Measurements from ENCODE around the gene HNF1A. TPM values are rescaled to one million over a fixed set of nuclear protein-coding genes. Genes with fewer than 3 reads are reported as not detected.

Gene HNF1A
- total RNA-seq, 6 experiments from 2014 or later: not detected

DNA sequence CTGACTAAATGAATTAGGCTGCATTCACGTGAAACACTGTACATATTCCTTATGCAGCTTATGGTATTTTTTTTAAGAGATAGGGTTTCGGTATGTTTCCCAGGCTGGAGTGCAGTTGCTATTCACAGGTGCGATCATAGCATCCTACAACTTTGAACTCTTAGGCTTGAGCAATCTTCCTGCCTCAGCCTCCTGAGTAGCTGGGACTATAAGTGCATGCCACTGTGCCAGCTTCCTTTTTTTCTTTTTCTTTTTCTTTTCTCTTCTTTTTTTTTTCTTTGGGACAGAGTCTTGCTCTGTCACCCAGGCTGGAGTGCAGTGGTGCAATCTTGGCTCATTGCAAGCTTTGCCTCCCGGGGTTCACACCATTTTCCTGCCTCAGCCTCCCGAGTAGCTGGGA, 38.3 kb upstream of the HNF1A start:
- Mint-ChIP-seq H3K36me3 (ENCODE audit: low read depth) (no peaks in the 10 kb centered on the region), H3K4me1 (ENCODE audit: low read depth) (no peaks in the 10 kb centered on the region), H3K27ac (no peak overlapping the region), H3K9me3 (no peaks in the 10 kb centered on the region), H3K4me3 (no peak overlapping the region), H3K27me3 (ENCODE audit: insufficient read depth) (peaks cover 10% of the 10 kb centered on the region)
- TF ChIP-seq, protein P1, sequence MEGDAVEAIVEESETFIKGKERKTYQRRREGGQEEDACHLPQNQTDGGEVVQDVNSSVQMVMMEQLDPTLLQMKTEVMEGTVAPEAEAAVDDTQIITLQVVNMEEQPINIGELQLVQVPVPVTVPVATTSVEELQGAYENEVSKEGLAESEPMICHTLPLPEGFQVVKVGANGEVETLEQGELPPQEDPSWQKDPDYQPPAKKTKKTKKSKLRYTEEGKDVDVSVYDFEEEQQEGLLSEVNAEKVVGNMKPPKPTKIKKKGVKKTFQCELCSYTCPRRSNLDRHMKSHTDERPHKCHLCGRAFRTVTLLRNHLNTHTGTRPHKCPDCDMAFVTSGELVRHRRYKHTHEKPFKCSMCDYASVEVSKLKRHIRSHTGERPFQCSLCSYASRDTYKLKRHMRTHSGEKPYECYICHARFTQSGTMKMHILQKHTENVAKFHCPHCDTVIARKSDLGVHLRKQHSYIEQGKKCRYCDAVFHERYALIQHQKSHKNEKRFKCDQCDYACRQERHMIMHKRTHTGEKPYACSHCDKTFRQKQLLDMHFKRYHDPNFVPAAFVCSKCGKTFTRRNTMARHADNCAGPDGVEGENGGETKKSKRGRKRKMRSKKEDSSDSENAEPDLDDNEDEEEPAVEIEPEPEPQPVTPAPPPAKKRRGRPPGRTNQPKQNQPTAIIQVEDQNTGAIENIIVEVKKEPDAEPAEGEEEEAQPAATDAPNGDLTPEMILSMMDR (IDR thresholded peaks at IDR 0.05): no peak
- no peak for DNase-seq

DNA sequence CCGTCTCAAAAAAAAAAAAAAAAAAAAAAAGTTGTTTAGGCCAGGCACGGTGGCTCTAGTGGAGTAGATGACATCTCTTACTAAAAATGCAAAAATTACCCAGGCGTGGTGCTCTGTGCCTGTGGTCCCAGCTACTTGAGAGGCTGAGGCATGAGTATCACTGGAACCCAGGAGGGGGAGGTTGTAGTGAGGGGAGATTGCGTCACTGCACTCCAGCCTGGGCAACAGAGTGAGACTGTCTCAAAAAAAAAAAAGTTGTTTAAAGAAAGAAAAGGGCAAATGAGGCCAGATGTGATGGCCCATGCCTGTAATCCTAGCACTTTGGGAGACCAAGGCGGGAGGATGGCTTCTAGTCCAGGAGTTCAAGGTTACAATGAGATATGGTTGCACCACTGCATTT, 37.5 kb upstream of the HNF1A start:
- DNase-seq: peak; percentile 23
- TF ChIP-seq, protein P1 (IDR thresholded peaks at IDR 0.05): no peak
- Mint-ChIP-seq H3K4me3 (no peak overlapping the region), H3K9me3 (no peaks in the 10 kb centered on the region), H3K36me3 (ENCODE audit: low read depth) (no peaks in the 10 kb centered on the region), H3K27me3 (ENCODE audit: insufficient read depth) (peaks cover 6% of the 10 kb centered on the region), H3K27ac (no peak overlapping the region), H3K4me1 (ENCODE audit: low read depth) (no peaks in the 10 kb centered on the region)

DNA sequence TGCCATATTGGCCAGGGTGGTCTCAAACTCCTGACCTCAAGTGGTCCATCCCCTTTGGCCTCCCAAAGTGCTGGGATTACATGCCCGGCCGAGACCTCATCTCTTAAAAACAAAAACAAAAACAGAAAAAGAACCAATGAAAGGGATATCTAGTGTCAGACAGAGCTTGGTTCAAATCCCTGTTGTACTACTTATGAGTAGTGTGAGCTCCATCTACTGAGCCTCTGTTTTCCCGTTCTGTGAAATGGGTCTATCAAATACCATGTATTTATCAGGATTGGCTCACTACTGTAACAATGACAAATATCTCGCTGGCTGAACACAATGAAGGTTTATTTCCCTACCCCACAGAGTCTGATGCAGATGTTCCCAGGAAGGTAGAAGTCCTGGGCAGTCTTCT, 36.9 kb upstream of the HNF1A start:
- H3K9me3 Mint-ChIP-seq: no peaks in the 10 kb centered on the region
- H3K4me1 Mint-ChIP-seq (ENCODE audit: low read depth): no peaks in the 10 kb centered on the region
- H3K27me3 Mint-ChIP-seq (ENCODE audit: insufficient read depth): peaks cover 4% of the 10 kb centered on the region; the same call in 1 of the 2 replicates
- H3K27ac Mint-ChIP-seq: no peak overlapping the region
- TF ChIP-seq, protein P1 (IDR thresholded peaks at IDR 0.05): no peak
- H3K36me3 Mint-ChIP-seq (ENCODE audit: low read depth): no peaks in the 10 kb centered on the region
- H3K4me3 Mint-ChIP-seq: no peak overlapping the region
- DNase-seq: no peak

DNA sequence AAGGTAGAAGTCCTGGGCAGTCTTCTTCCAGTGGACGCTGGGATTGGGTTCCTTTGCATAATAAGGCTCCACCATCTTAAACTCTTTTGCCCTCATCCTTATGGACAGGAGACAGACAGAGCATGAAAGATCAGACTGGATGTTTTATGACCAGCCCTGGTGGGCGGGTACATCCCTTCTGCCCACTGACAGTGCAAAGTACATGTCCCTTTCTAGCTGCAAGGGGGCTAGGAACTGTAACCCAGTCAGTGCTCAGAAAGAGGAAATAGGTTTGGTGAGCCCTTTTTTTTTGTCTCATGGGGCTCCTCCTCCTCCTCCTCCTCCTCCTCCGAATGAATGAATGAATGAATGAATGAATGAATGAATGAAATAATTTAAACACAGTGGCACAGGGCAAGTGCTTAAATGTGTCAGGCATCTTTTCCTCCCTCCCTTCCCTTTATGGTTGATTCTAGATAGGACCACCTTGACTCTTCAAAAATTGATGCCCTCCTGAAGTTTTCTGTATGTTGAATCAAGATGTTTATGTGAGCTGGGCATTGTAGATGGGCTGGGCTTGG, 36.4 kb upstream of the HNF1A start:
- no peak for DNase-seq
- Mint-ChIP-seq H3K27ac (no peak overlapping the region), H3K36me3 (ENCODE audit: low read depth) (no peaks in the 10 kb centered on the region), H3K4me3 (no peak overlapping the region), H3K4me1 (ENCODE audit: low read depth) (no peaks in the 10 kb centered on the region), H3K9me3 (no peaks in the 10 kb centered on the region), H3K27me3 (ENCODE audit: insufficient read depth) (peaks cover 4% of the 10 kb centered on the region; the same call in 1 of the 2 replicates)
- TF ChIP-seq, protein P1 (IDR thresholded peaks at IDR 0.05): no peak

DNA sequence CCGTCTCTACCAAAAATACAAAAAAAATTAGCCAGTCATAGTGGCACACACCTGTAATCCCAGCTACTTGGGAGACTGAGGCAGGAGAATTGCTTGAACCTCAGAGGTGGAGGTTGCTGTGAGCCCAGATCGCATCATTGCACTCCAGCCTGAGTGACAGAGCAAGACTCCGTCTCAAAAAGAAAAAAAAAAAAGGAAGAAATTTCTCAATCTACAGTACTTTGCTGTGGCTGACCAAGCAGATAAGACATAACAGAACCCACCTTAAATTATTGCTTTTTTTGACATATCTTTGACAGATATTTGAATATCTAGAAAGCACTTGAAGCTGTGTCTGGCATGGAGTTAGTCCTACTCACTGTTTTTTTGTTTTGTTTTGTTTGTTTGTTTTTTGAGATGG, 34.9 kb upstream of the HNF1A start:
- TF ChIP-seq, protein P1 (IDR thresholded peaks at IDR 0.05): no peak
- Mint-ChIP-seq H3K4me3 (no peak overlapping the region), H3K27ac (no peak overlapping the region), H3K4me1 (ENCODE audit: low read depth) (no peaks in the 10 kb centered on the region), H3K36me3 (ENCODE audit: low read depth) (no peaks in the 10 kb centered on the region), H3K27me3 (ENCODE audit: insufficient read depth) (peaks cover 2% of the 10 kb centered on the region; the same call in 1 of the 2 replicates), H3K9me3 (no peaks in the 10 kb centered on the region)
- DNase-seq: no peak

All from HFFc6 (cell line).